ENCODE results near the gene DRG1.
"Not testable (repeated sequence)": the region's sequence is repeated elsewhere in the genome, so short reads cannot be mapped to it uniquely, and the experiment has no call there.

The DRG1 gene

DNA sequence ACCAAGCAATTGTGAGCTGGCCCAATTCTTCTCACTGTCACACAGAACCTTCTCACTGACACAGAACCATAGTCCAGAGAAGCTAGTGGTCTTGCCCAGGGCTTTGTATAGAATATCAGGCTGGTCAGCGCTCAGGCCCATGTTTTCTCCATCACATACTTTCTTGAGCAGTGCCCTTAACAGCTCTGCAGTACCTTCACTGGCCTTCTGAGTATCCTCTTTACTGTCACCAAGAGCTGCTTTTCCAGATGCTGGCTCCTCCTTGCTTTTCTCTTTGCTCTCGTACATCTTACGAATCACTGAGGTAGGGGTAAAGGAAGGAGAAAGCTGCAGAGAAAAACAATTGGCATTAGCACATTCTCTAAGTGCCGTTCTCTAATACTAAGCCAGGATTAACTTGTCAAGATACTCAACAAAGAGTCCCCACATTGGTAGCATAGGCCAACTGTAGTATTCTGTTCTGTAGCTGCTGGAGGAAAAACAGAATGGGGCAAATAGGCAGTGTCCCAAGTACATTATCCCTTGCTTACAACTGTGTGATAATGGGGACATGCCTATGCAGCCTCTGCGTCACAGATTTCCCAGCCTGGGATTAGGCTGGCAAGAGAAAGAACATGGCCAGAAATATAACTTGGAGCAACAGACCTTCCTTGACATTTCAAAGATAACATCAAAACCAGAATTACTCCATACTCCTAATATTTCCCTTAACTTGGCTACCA, 43.5 kb downstream of the DRG1 start:
- DNase-seq, result no peak

DNA sequence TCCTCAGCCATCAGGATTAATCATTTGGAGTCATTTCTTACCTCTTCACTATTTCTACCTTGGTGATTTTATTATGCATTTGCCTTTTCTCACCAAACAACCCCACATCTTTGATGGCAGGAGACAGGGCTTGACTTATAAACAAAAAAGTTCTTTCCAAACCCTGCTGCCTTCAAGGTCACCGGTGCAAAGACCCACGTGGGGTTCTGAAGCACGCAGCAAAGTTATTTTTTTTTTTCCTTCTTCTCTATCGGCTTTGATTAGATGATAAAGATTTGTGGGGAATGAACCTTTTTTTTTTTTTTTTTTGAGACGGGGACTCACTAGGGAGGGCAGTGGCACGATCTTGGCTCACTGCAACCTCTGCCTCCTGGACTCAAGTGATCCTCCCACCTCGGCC, 44.1 kb downstream of the DRG1 start:
- no peak for DNase-seq

DNA sequence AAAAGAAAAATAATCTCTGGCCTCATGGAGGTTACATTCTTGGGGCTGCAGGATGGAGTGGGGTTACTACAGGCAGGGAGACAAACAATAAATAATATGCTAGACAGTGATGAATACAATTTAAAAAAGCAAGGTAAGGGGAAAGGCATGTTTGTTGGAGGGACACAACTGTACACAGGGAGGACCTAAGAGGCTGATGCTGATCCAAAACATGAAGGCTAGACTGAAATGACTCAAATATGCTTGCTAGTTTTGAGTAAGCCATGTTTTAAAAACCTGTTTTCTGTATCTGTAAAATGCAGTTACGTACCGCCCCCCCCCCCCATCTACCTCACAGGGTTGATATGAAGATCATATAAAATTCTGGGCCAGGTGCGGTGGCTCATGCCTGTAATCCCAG, 46.2 kb downstream of the DRG1 start:
- no peak for DNase-seq

DNA sequence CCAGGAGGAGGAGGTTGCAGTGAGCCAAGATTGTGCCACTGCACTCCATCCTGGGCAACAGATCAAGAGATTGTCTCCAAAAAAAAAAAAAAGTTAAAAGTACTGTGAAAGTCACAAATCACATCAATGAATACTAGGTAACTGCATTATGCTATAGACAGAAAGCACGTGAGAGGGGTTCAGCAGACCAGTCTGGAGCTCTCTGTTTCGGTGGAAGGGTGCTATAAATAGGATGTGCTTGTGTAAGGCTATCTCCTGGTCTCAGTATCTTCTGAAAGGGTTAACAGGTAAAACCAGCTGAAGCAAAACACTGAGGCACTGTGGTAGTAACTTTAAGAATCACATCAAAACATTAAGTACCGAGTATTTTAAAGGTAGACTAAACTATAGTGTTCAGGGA, 46.8 kb downstream of the DRG1 start:
- no peak for DNase-seq

DNA sequence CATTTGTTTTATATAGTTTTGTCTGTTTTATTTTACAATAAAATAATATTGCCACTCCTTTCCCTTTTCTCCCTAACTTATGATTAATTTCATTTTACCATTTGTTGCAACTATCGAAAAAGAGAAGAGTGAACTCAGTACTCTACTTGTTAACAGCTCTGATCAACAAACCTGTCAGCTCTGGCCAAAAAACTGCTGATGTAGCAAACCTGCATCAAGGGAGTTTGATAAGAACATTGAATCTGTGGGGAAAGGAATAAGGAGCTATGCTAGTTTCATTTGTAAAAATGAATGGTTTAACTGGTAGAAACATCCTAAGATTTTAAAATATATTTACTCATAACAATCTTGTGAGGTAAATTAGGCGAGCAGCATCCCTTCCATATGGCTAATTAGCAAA, 47.4 kb downstream of the DRG1 start:
- DNase-seq, result no peak

DNA sequence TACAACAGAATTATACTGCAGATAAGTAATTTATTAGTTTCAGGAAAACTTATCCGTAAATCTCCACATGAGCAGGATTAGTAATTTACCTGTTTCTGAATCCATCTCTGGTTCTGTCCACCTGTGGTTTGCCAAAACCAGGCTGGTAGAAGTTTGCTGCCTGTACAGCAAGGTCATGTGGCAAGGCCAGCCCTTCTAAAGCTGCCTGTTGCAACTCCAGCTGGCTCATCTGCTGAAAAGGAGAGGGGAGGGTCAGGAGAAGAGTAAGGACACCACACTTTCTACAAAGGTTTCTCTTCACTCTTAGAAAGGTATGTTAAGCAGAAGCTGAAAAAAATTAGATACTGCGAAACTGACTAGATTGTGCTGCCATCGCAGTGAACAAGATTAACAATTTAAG, 47.9 kb downstream of the DRG1 start:
- no peak for DNase-seq

DNA sequence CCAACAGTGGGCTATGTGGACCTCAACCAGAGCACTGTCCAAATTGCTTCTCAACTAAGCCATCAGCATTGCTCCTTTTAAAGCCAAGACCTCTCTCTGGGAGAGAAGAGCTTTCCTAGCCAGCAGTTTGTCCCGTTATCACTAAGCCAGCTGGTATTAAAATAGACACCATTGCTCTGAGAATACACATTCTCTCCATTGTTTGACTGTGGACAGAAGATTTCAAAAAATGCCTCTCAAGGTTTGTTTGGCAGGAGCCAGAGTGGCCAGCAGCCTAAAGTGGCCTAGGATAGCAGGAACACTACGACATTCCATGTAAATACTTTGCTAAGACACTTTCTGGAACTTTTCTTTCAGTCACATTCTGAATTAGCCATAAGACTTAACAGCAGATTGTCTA, 49.0 kb downstream of the DRG1 start:
- no peak for DNase-seq

DNA sequence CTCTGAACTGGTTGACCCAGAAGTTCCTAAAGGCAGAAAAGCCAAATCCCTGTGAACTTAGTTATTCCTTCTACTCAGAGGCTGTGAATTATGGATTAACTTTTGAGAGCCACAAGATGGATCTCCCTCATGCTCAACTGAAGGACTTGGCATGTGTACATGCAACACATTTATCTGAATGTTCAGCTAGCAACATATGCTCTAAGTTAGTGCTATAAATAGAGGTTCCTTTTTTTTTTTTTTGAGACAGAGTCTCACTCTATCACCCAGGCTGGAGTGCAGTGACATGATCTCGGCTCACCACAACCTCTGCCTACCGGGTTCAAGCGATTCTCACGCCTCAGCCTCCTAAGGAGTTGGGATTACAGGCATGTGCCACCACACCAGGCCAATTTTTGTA, 50.1 kb downstream of the DRG1 start:
- DNase-seq, result peak in 1 of 2 donors; percentile 7

DNA sequence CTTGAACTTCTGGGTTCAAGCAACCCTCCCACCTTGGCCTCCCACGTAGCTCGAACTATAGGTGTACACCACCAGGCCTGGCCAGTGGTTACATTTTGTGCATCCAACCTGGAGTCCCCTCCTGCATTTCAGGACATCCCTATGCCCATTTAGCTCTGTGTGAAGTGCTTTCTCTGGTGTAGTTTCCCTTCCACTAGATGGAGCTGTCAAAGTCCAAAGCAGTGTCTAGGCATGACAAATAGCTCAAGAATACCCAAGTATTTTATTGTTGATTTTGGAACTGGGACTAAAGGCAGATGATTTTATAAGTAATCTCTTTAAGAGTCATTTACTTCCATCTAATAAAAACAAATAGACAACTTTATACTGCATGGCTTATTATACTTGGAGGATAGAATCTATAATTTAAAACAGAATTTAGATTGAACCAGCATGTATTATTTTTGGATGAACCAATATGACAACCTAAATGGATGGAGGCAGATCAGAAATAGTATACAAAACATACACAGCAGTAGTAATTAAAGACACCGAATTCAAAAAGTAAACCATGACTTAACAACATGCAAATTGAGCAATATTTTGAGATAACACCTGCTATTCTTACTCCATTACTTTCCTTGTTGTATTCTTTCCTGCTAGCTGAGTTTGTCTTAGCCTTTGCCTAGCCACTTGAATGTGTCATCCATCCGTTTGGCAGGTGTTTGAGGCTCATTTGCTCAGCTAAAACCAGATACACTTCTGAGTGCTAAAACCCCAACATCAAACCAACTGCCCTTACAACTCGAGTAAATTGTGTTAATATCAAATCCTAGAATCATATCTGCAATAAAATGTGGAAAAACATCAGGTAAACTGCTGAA, 52.5 kb downstream of the DRG1 start:
- DNase-seq, result peak; percentile 15 to 24

DNA sequence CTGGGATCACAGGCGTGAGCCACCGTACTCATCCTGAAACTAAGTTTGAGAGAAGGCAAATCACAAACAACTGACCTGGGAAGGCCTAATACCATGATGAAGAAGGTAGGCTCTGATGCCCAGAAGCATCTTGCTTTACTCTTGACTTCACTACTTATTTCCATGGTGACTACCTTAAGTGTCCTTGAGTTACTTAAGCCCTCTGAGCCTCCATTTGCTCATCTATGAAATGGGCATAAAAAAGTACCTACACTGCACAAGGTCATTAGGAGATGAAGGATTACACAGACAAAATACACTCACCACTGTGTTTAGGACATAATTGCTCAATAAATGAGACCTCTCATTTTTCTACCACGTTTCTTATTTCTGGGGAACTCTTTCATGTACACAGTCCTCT, 62.3 kb downstream of the DRG1 start:
- DNase-seq, result no peak

DNA sequence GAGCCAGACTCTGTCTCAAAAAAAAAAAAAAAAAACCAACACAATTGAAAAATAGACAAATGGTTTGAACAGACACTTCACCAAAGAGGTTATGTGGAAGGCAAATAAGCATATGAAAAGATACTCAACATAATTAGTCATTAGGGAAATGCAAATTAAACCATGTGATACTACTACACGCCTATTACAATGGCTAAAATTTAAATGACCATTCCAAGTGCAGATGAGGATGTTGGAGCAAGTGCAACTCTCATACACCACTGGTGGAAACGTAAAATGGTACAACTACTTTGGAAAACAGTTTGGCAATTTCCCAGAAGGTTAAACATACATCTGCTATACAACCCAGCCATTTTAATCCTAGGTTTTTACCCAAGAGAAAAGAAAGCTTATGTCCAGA, 65.9 kb downstream of the DRG1 start:
- DNase-seq, result no peak

DNA sequence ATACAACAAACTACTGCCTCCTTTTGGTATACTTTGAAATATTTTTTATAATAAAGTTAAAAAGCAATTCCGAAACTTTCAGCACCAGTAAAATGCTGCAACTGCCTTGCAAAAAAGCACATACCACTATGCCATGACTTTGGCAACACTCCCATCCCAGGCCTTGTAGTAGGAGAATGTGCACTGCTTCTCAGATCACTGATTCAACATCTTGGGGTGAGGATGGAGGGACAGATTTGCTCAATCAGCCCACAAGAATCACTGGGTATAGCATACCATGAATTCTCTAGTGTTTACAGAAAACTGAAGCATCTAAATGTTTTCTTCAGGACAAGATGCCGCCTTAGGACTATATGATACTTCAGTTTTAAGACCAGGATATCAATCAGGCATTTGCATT, 75.3 kb downstream of the DRG1 start:
- DNase-seq, result no peak

DNA sequence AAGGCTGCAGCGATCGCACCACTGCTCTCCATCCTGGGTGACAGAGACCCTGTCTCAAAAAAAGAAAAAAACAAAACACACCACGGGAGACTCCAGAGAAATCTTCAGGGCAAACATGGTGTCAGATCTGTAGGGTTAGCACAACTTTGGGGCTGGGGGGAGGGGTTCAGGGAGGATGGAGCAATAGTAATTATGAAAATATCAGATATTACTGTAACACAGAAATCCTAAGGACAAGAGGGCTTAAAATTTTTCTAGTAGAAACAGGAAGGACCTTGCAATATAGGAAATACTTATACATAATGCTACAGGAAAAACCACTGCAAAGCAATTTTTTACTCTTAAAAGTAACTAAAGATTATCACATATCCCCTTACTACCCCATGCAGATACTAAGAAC, 76.4 kb downstream of the DRG1 start:
- DNase-seq, result no peak

DNA sequence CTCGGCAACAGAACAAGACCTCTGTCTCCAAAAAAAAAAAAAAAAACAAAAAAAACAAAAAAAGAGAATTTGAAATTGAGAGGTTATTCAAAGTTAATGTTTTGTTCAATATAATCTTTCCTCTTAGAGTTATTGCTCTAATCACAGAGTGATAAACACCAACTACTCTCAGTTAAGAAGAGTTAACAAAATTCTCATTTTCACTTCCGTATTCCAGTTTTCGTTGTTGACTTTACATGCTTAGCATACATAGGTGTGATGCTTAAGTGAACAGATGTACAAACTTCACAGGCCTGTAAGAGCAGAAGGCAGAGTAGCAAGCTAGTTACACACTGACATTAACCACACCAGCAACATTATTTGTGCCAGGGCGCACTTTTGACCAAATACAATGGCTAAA, 77.9 kb downstream of the DRG1 start:
- no peak for DNase-seq

DNA sequence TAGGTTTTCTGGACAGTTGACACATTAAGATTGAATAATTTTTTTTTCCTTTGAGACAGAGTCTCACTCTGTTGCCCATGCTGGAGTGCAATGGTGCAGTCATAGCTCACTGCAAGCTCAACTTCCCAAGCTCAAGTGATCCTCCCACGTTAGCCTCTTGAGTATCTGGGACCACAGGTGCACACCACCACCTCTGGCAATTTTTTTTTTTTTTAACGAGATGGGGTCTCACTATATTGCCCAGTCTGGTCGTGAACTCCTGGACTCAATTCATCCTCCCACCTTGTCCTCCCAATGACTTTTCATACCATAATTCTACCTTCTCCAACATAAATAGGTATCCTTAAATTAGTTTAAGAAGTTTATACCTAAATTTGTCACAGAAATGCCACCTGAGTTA, 81.7 kb downstream of the DRG1 start:
- no peak for DNase-seq

DNA sequence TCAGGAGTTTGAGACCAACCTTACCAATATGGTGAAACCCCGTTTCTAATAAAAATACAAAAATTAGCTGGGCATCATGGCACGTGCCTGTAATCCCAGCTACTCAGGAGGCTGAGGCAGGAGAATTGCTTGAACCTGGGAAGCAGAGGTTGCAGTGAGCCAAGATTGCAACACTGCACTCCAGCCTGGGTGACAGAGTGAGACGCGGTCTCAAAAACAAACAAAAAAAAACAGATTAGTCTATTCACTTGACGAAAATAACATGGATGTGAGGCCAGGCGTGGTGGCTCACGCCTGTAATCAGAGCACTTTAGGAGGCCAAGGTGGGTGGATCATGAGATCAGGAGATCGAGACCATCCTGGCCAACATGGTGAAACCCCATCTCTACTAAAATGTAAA, 83.1 kb downstream of the DRG1 start:
- DNase-seq, result not testable (repeated sequence)

All from inflammatory macrophage (primary cell).